ENCODE results near the gene BIRC5. TPM values are rescaled to one million over a fixed set of nuclear protein-coding genes. Genes with fewer than 3 reads are reported as not detected.
A peak's percentile ranks its signal among the peaks of the same experiment; 100 is the strongest.

BIRC5 gene
- total RNA-seq, 1 donor from 2014 or later, result 2.7 TPM

GRCh38 chr17:78183916-78184315 lies 30.1 kb upstream of the BIRC5 start:
- DNase-seq (ENCODE audit: low spot score), result no peak

DNA sequence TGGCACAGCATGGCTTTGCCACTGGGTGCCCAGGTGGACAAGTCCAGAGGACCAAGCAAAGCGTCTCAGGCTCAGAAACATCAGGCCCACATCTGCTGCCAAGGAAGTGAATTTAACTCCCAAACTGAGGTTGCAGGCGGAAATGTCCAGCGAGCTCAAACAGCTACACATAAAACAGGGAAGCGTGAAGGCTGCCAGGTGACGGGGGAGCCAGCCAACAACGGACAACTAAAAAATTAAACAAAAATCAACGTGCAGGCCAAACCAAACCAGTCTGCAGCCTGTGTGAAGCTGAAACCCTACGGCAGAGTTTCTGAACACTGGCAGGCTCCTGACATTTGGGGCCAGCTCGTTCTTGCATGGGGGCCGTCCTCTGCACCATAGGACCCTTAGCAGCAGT lies 29.7 kb upstream of the BIRC5 start:
- no peak for DNase-seq (ENCODE audit: low spot score)

GRCh38 chr17:78184868-78185267 lies 29.2 kb upstream of the BIRC5 start:
- DNase-seq (ENCODE audit: low spot score), result no peak

DNA sequence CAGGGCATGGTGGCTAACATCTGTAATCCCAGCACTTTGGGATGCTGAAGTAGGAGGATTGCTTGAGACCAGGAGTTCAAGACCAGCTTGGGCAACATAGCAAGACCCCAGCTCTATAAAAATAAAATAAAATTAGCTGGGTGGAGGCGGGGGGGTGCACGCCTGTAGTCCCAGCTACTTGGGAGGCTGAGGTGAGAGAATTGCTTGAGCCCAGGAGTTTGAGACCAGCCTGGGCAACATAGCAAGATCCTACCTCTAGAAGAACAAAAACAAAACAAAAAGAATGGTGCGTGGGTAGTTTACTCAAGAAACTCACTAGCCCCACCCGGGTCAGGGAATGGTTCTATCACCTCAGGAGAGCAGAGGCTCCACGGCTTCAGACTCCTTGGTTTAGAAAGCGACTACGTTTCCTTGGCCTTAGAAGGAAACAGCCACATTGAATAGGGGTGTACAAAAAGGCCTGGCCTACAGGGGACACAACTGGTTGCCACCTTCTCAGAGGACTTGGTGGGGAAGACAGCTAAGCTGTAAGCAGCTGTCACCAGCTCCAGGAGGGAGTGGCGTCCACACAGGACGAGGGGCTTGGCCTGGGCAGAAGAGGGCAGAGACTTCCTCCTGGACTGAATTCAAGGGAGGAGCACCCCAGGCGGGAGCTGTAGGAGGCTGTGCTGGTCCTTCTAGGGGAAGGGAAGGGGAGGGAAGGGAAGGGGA lies 27.9 kb upstream of the BIRC5 start:
- no peak for DNase-seq (ENCODE audit: low spot score)

DNA sequence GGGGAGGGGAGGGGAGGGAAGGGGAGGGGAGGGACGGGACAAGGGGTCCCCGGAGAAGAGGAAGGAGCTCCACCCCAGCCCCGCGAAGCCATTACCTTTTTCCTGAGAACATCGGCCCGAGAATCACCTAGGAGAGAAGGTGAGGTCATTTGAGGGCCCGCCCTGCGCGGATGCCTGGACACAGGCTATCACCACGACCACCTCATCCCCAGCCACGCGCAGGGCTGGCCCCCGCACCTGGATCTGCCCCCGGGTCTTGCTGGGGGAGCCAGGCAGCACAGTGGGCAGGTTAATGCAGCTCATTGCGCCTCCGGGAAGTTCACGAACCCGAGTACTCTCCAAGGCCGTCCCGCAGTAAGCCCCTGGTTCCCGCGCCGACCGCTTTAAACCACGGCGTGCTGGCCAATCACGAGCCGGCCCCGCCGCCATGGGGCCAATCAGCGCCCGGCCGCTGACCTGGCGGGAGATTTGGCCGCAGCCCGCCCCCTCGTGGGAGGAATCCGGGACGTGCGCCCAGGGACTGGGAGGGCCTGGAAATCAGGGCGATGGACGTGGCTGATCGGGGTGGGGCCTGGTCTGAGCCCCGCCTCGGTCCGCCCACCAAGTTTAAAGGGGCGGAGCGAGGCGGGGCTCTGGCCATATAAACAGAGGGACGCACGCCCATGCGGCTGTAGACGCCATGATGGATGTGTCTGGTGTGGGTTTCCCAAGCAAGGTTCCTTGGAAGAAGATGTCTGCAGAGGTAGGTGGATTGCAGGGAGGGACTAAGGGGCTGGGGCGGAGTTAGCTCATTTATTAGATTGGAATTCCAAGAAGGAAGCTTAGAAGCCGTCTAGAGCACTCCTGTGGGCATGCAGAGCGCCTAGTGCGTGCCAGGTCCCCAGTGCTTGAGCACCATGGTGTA lies 27.1 kb upstream of the BIRC5 start, which contains the start of the genes AFMID and TK1:
AFMID (plus strand) TSS at position 671 of the 904 bp plus-strand sequence; CDS start at position 680, 9 bp downstream.
TK1 (minus strand) TSS at position 361 of the 904 bp plus-strand sequence; CDS start at position 303, 58 bp downstream.
- peak; percentile 96 for DNase-seq (ENCODE audit: low spot score)

- no peak for DNase-seq (ENCODE audit: low spot score)
These were observed 17.3 kb upstream of the BIRC5 start for GRCh38 chr17:78196716-78197115.

GRCh38 chr17:78197147-78197832 lies 16.8 kb upstream of the BIRC5 start:
- no peak for DNase-seq (ENCODE audit: low spot score)

GRCh38 chr17:78200451-78200850 lies 13.6 kb upstream of the BIRC5 start:
- DNase-seq (ENCODE audit: low spot score), result no peak

DNA sequence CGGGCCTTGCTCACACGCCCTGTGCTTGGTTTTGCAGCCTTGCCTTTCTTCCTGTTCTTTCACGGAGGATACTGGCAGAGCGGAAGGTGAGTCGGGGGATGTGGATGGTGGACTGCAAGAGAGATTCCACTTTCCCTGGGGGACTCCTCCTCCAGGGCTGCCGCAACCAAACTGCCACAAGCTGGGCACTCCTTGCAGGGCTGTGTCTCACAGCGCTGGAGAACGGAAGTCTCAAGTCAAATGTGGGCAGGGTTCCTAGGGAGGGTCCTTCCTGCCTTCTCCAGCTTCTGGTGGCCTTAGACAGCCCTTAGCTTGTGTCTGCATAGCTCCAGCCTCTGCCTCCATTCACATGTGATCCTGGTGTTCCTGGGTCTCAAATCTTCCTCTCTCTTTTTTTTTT lies 11.4 kb upstream of the BIRC5 start:
- no peak for DNase-seq (ENCODE audit: low spot score)

GRCh38 chr17:78204387-78205123 lies 9.5 kb upstream of the BIRC5 start:
- DNase-seq (ENCODE audit: low spot score), result no peak

- DNase-seq (ENCODE audit: low spot score), result no peak
These were observed 8.8 kb upstream of the BIRC5 start for GRCh38 chr17:78205124-78205775.

- DNase-seq (ENCODE audit: low spot score), result no peak
These were observed 7.8 kb upstream of the BIRC5 start for GRCh38 chr17:78206298-78206697.

GRCh38 chr17:78208486-78208885 lies 5.6 kb upstream of the BIRC5 start:
- no peak for DNase-seq (ENCODE audit: low spot score)

DNA sequence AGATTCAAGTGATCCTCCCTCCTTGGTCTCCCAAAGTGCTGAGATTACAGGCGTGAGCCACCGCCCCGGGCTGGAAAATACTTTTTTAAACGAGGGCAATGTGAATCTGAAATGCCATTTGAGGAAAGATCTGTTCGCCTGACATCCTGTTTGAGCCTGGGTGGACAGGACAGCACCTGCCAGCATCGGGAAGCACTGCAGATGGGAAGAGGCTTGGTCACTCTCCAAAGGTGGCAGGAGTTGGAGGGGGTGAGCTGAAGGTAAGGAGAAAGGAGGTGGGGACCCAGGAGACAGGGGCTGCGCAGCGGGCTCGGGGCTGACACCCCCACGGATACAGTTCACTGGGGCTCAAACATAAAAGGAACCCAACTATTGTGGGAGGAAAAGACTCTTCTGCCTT lies 3.9 kb upstream of the BIRC5 start:
- no peak for DNase-seq (ENCODE audit: low spot score)

DNA sequence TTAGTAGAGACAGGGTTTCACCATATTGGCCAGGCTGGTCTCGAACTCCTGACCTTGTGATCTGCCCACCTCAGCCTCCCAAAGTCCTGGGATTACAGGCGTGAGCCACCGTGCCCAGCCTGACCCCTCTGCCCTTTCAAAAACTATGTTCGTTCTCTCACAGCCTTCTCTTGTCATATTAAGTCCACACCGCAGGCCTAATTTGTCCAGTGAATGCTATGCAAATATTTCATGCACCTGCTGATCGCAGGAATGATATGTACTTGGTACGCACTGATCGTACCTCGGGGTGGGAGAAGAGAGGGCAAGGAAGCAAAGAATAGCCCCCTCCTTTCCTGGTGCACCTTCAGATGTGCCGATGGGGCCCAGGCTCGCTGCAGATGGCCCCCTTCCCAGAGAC lies 3.0 kb upstream of the BIRC5 start:
- DNase-seq (ENCODE audit: low spot score), result no peak

GRCh38 chr17:78214706-78215061 lies 631 bp downstream of the BIRC5 start:
- no peak for DNase-seq (ENCODE audit: low spot score)

GRCh38 chr17:78219396-78220150 lies 5.5 kb downstream of the BIRC5 start:
- DNase-seq (ENCODE audit: low spot score), result no peak

DNA sequence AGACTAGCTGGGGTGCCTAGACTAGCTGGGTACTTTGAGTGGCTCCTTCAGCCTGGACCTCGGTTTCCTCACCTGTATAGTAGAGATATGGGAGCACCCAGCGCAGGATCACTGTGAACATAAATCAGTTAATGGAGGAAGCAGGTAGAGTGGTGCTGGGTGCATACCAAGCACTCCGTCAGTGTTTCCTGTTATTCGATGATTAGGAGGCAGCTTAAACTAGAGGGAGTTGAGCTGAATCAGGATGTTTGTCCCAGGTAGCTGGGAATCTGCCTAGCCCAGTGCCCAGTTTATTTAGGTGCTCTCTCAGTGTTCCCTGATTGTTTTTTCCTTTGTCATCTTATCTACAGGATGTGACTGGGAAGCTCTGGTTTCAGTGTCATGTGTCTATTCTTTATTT lies 9.0 kb downstream of the BIRC5 start:
- DNase-seq (ENCODE audit: low spot score), result no peak

DNA sequence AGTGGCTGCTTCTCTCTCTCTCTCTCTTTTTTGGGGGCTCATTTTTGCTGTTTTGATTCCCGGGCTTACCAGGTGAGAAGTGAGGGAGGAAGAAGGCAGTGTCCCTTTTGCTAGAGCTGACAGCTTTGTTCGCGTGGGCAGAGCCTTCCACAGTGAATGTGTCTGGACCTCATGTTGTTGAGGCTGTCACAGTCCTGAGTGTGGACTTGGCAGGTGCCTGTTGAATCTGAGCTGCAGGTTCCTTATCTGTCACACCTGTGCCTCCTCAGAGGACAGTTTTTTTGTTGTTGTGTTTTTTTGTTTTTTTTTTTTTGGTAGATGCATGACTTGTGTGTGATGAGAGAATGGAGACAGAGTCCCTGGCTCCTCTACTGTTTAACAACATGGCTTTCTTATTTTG lies 9.7 kb downstream of the BIRC5 start:
- no peak for DNase-seq (ENCODE audit: low spot score)
